ENCODE results near the gene NME3. TPM values are rescaled to one million over a fixed set of nuclear protein-coding genes. Genes with fewer than 3 reads are reported as not detected.

The NME3 gene
- 70.8 TPM for total RNA-seq
- 123 TPM for polyA plus RNA-seq (ENCODE audit: insufficient read depth, low read depth, low replicate concordance)
- long read RNA-seq, donor 1, transcript NME3-201 (5 exons, 1,069 nt): major isoform, 12 of 31 reads
- long read RNA-seq, donor 1, partial matches to known transcripts: 11 of 31 reads
- long read RNA-seq, donor 1, other reads (novel, unspliced or antisense): 0 of 31 reads
- long read RNA-seq, donor 2, transcript NME3-201 (5 exons, 1,069 nt): major isoform, 18 of 27 reads
- long read RNA-seq, donor 2, partial matches to known transcripts: 0 of 27 reads
- long read RNA-seq, donor 2, other reads (novel, unspliced or antisense): 0 of 27 reads
- long read RNA-seq, donor 3, transcript NME3-201 (5 exons, 1,069 nt): major isoform, 22 of 50 reads
- long read RNA-seq, donor 3, transcript NME3-204 (4 exons, 920 nt): minor isoform, 5 of 50 reads
- long read RNA-seq, donor 3, partial matches to known transcripts: 0 of 50 reads
- long read RNA-seq, donor 3, other reads (novel, unspliced or antisense): 12 of 50 reads
- long read RNA-seq, donor 4, transcript NME3-201 (5 exons, 1,069 nt): major isoform, 20 of 39 reads
- long read RNA-seq, donor 4, partial matches to known transcripts: 6 of 39 reads
- long read RNA-seq, donor 4, other reads (novel, unspliced or antisense): 6 of 39 reads
- long read RNA-seq, donor 5, partial matches to known transcripts: 0 of 2 reads
- long read RNA-seq, donor 5, other reads (novel, unspliced or antisense): 0 of 2 reads
- long read RNA-seq, donor 6, transcript NME3-201 (5 exons, 1,069 nt): major isoform, 19 of 43 reads
- long read RNA-seq, donor 6, transcript NME3-204 (4 exons, 920 nt): minor isoform, 7 of 43 reads
- long read RNA-seq, donor 6, transcript NME3-210 (2 exons, 752 nt): minor isoform, 5 of 43 reads
- long read RNA-seq, donor 6, partial matches to known transcripts: 0 of 43 reads
- long read RNA-seq, donor 6, other reads (novel, unspliced or antisense): 5 of 43 reads
- long read RNA-seq, donor 7, transcript NME3-202 (3 exons, 1,014 nt): minor isoform, 7 of 61 reads
- long read RNA-seq, donor 7, transcript NME3-204 (4 exons, 920 nt): minor isoform, 5 of 61 reads
- long read RNA-seq, donor 7, transcript NME3-209 (4 exons, 913 nt): minor isoform, 12 of 61 reads
- long read RNA-seq, donor 7, transcript NME3-201 (5 exons, 1,069 nt): major isoform, 16 of 61 reads
- long read RNA-seq, donor 7, partial matches to known transcripts: 4 of 61 reads
- long read RNA-seq, donor 7, other reads (novel, unspliced or antisense): 15 of 61 reads
- long read RNA-seq, donor 8, transcript NME3-210 (2 exons, 752 nt): minor isoform, 5 of 41 reads
- long read RNA-seq, donor 8, transcript NME3-204 (4 exons, 920 nt): minor isoform, 8 of 41 reads
- long read RNA-seq, donor 8, transcript NME3-209 (4 exons, 913 nt): minor isoform, 7 of 41 reads
- long read RNA-seq, donor 8, transcript NME3-201 (5 exons, 1,069 nt): major isoform, 18 of 41 reads
- long read RNA-seq, donor 8, partial matches to known transcripts: 0 of 41 reads
- long read RNA-seq, donor 8, other reads (novel, unspliced or antisense): 0 of 41 reads
- long read RNA-seq, donor 9, transcript NME3-204 (4 exons, 920 nt): minor isoform, 7 of 29 reads
- long read RNA-seq, donor 9, transcript NME3-201 (5 exons, 1,069 nt): major isoform, 12 of 29 reads
- long read RNA-seq, donor 9, partial matches to known transcripts: 0 of 29 reads
- long read RNA-seq, donor 9, other reads (novel, unspliced or antisense): 0 of 29 reads
- long read RNA-seq, donor 10, transcript NME3-209 (4 exons, 913 nt): minor isoform, 5 of 31 reads
- long read RNA-seq, donor 10, transcript NME3-201 (5 exons, 1,069 nt): major isoform, 16 of 31 reads
- long read RNA-seq, donor 10, partial matches to known transcripts: 0 of 31 reads
- long read RNA-seq, donor 10, other reads (novel, unspliced or antisense): 0 of 31 reads

DNA sequence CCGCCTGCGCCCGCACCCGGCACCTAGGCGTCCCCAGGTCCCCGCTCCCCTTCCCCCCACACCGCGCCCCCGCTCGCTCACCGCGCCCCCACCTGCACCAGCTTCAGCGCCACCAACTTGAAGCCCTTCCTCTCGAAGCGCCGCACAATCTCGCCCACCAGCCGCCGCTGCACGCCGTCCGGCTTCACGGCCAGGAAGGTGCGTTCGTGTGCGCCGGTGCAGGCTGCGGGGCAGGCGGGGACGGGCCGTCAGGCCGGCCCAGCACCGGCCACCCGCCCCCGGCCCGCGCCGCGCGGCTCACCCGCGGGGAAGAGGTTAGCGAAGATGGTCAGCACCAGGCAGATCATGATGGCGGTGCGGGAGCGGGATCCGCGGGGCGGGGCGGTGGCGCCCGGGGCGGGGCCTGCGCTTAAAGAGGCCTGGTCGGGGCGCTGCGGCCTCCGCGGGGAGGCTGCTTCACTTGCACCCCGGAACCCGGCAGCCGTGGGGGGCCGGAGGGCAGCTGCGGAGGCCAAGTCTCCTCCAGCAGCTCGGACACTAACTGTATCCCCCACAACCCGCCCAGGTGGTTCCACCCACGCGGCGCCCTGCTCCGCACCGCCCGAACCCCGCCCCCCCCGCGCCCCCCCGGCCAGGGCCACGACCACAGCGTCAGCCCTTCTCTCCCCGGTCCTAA is at the start of gene NME3:
NME3 (minus strand) TSS at position 356 of the 676 bp plus-strand sequence; CDS start at position 347, 9 bp downstream.
- DNase-seq: peak in 4 of 5 donors; percentile 59 to 93 (median 74)
- H3K9me3 ChIP-seq (ENCODE audit: control insufficient read depth in 2 of 3, insufficient read depth in 1 of 3, low read length in 3 of 3): no peaks in the 10 kb centered on the region
- TF ChIP-seq, protein P1, sequence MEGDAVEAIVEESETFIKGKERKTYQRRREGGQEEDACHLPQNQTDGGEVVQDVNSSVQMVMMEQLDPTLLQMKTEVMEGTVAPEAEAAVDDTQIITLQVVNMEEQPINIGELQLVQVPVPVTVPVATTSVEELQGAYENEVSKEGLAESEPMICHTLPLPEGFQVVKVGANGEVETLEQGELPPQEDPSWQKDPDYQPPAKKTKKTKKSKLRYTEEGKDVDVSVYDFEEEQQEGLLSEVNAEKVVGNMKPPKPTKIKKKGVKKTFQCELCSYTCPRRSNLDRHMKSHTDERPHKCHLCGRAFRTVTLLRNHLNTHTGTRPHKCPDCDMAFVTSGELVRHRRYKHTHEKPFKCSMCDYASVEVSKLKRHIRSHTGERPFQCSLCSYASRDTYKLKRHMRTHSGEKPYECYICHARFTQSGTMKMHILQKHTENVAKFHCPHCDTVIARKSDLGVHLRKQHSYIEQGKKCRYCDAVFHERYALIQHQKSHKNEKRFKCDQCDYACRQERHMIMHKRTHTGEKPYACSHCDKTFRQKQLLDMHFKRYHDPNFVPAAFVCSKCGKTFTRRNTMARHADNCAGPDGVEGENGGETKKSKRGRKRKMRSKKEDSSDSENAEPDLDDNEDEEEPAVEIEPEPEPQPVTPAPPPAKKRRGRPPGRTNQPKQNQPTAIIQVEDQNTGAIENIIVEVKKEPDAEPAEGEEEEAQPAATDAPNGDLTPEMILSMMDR (IDR thresholded peaks at IDR 0.05; ENCODE audit: borderline replicate concordance, extremely low read depth, insufficient read depth): no peak
- H3K36me3 ChIP-seq (ENCODE audit: control insufficient read depth in 2 of 3, insufficient read depth in 3 of 3, low read length in 3 of 3): peaks cover 0 to 4% (median 3%) of the 10 kb centered on the region in 3 donors
- H3K4me1 ChIP-seq (ENCODE audit: control insufficient read depth in 2 of 3, insufficient read depth in 2 of 3, low read depth in 1 of 3, low read length in 3 of 3): peaks cover 0 to 24% (median 6%) of the 10 kb centered on the region in 3 donors
- intact Hi-C loops (cut with DNase I): no loop called here
- FAIRE-seq: no peak
- H3K9ac ChIP-seq (ENCODE audit: low read length in 3 of 3): peak within 1 kb of the TSS; percentile 22 to 55 (median 39)
- H3K27me3 ChIP-seq (ENCODE audit: control insufficient read depth, insufficient read depth, low read length): no peaks in the 10 kb centered on the region
- H3K4me3 ChIP-seq (ENCODE audit: low read length in 3 of 3): peak within 1 kb of the TSS; percentile 58 to 81 (median 76)
- no peak within 1 kb of the TSS for H3K27ac ChIP-seq (ENCODE audit: low read depth in 2 of 2, low read length in 2 of 2)

DNA sequence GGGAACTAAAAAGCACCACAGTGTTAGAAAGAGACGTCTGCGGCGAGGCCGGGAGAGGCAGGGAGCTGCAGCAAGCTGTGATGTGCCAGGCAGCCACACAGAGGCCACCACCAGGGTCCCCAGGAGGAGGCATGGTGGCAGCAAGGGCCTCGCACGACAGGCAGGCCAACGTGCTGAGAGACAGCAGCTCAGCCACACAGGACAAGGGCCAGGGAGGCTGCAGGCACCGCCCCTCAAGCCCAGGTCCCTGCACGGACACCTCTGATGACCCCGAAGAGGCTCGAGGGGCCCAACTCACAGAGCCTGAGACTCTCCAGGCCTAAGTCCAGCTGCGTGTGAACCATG is 49.6 kb upstream of the NME3 start:
- Histone ChIP-seq H3K4me1 (ENCODE audit: control insufficient read depth in 2 of 3, insufficient read depth in 2 of 3, low read depth in 1 of 3, low read length in 3 of 3) (peaks cover 0 to 12% (median 0%) of the 10 kb centered on the region in 3 donors), H3K9me3 (ENCODE audit: control insufficient read depth in 2 of 3, insufficient read depth in 1 of 3, low read length in 3 of 3) (no peaks in the 10 kb centered on the region), H3K9ac (ENCODE audit: low read length in 3 of 3) (no peak overlapping the region), H3K36me3 (ENCODE audit: control insufficient read depth in 2 of 3, insufficient read depth in 3 of 3, low read length in 3 of 3) (peaks cover 0 to 38% (median 11%) of the 10 kb centered on the region in 3 donors), H3K4me3 (ENCODE audit: low read length in 3 of 3) (no peak overlapping the region), H3K27ac (ENCODE audit: low read depth in 2 of 2, low read length in 2 of 2) (no peak overlapping the region), H3K27me3 (ENCODE audit: control insufficient read depth, insufficient read depth, low read length) (no peaks in the 10 kb centered on the region)
- no peak for FAIRE-seq
- intact Hi-C loops (cut with DNase I): no loop called here
- DNase-seq: no peak
- TF ChIP-seq, protein P1 (IDR thresholded peaks at IDR 0.05; ENCODE audit: borderline replicate concordance, extremely low read depth, insufficient read depth): no peak
